Astrocyte of the cerebellum (primary cell): ENCODE measurements around the gene PLCXD3.

Experiments
- DNase-seq: peaks from one replicate; pipeline ENCODE4 v3.0.0-alpha.2; 2011; ENCODE audit warnings: low read depth
- H3K4me3 ChIP-seq: 2 replicates; pipeline ENCODE4 v1.5.1; 2011; ENCODE audit warnings: mild to moderate bottlenecking, low read depth, low read length, moderate library complexity
- CTCF ChIP-seq: IDR thresholded peaks from 2 replicates; pipeline ENCODE4 v1.5.1; 2012; ENCODE audit warnings: low read length, low read depth, moderate library complexity, mild to moderate bottlenecking; ENCODE audit errors: missing control alignments
- in situ Hi-C: cut with HindIII; loops from 2 replicates; pipeline ENCODE4 v1.10.0; 2017; ENCODE audit warnings: low sequenced_read_pairs

Gene PLCXD3

GRCh38 chr5:41510176-41510831 lies at the start of gene PLCXD3:
TSS of gene PLCXD3 (minus strand) at chr5:41510601. CDS start at chr5:41510526, 75 bp downstream.
- in situ Hi-C loops: no loop called here
- peak within 1 kb of the TSS; percentile 52 for H3K4me3 ChIP-seq
- DNase-seq: no peak
- no peak for TF ChIP-seq CTCF

- DNase-seq: no peak
- no peak for TF ChIP-seq CTCF
- in situ Hi-C loops: no loop called here
- H3K4me3 ChIP-seq: no peak overlapping the region
These were observed 48.8 kb upstream of the PLCXD3 start for GRCh38 chr5:41559184-41559583.

GRCh38 chr5:41558295-41558694 lies 47.9 kb upstream of the PLCXD3 start:
- in situ Hi-C loops: no loop called here
- DNase-seq: no peak
- H3K4me3 ChIP-seq: no peak overlapping the region
- no peak for TF ChIP-seq CTCF

- DNase-seq: no peak
- in situ Hi-C loops: no loop called here
- TF ChIP-seq CTCF: no peak
- H3K4me3 ChIP-seq: no peak overlapping the region
These were observed 37.6 kb upstream of the PLCXD3 start for GRCh38 chr5:41547991-41548390.

- no peak overlapping the region for H3K4me3 ChIP-seq
- in situ Hi-C loops: loop anchor here (5.0 kb wide), 1 partner anchor 105 kb away; no protein-coding TSS in a partner anchor
- DNase-seq: no peak
- no peak for TF ChIP-seq CTCF
These were observed 31.8 kb upstream of the PLCXD3 start for GRCh38 chr5:41542183-41542582.

- DNase-seq: no peak
- H3K4me3 ChIP-seq: no peak overlapping the region
- no peak for TF ChIP-seq CTCF
- in situ Hi-C loops: no loop called here
These were observed 29.1 kb upstream of the PLCXD3 start for GRCh38 chr5:41539454-41539853.
